K562 (cell line): Measurements from ENCODE around the gene HIVEP3. TPM values are rescaled to one million over a fixed set of nuclear protein-coding genes. Genes with fewer than 3 reads are reported as not detected.
A peak's percentile ranks its signal among the peaks of the same experiment; 100 is the strongest.

Experiments
- ATAC-seq: fragments of 200-7000 bp; cut with Tn5 transposase; 3 replicates; pipeline ENCODE4 v1.9.1; 2020; ENCODE audit warnings: moderate library complexity
- BruUV-seq: library from RNA; stranded (reverse); fragments of 400-500 nt; replicated peaks from 2 replicates; lab custom pipeline; 2021; lab: Mats Ljungman, UMichigan
- CTCF ChIA-PET: fragments of 300-600 bp; formaldehyde crosslinking; extraction: SDS; loops from one replicate; lab custom pipeline; 2021; ENCODE audit warnings: low intra/inter-chr PET ratio; lab: Yijun Ruan, JAX
- POLR2A ChIA-PET: fragments of 300-600, 350-650 bp; sonication (Branson Sonifier 250); formaldehyde crosslinking; extraction: SDS; loops from one replicate; lab custom pipeline; 2021; ENCODE audit warnings: antibody characterized with exemption, inconsistent platforms; lab: Yijun Ruan, JAX
- DNase-seq, 4 experiments: peaks; one replicate each; pipeline versions ENCODE4 v3.0.0 to v3.0.0-alpha.2; 2011 to 2018; ENCODE audit warnings: low spot score in 3 of 4, mixed read lengths in 3 of 4; ENCODE audit errors: extremely low read depth in 1 of 4
- FAIRE-seq: peaks from 2 replicates; lab custom pipeline; 2011; peaks lifted over from hg19 to GRCh38; lab: Jason Lieb, UNC
- H2AFZ ChIP-seq: 2 replicates; pipeline ENCODE4 v1.6.0; 2011; ENCODE audit warnings: low read depth, low read length, control low read depth, inconsistent platforms
- H3K27ac ChIP-seq: fragments of 200-600 bp; 3 replicates; pipeline ENCODE4 v1.8.0; 2011; ENCODE audit warnings: low read depth, mild to moderate bottlenecking, control low read depth, inconsistent platforms, low read length, moderate library complexity, mixed read lengths; ENCODE audit errors: extremely low read depth
- H3K27me3 ChIP-seq, 2 experiments: fragments of 300-600 bp in 1 of 2; 2 replicates in 1 of 2; 3 replicates in 1 of 2; pipeline versions ENCODE4 v1.6.0 to v1.8.0; 2011; ENCODE audit warnings: inconsistent platforms in 2 of 2, low read length in 2 of 2, mild to moderate bottlenecking in 1 of 2, mixed read lengths in 1 of 2, moderate library complexity in 1 of 2; ENCODE audit not compliant: control insufficient read depth in 2 of 2, insufficient read depth in 2 of 2
- H3K36me3 ChIP-seq: fragments of 300-600 bp; 3 replicates; pipeline ENCODE4 v1.8.0; 2011; ENCODE audit warnings: mild to moderate bottlenecking, low read length, inconsistent platforms; ENCODE audit not compliant: control insufficient read depth, insufficient read depth
- H3K4me1 ChIP-seq, 2 experiments: fragments of 200-600 bp in 1 of 2; replicated peaks in 1 of 2; 2 replicates in 1 of 2; 3 replicates in 1 of 2; pipeline versions ENCODE4 v1.5.1 to v1.8.0; 2011; ENCODE audit warnings: inconsistent platforms in 2 of 2, low read length in 2 of 2, mild to moderate bottlenecking in 1 of 2, mixed read lengths in 1 of 2, moderate library complexity in 1 of 2; ENCODE audit not compliant: control insufficient read depth in 2 of 2, insufficient read depth in 2 of 2
- H3K4me2 ChIP-seq: 2 replicates; pipeline ENCODE4 v1.6.1; 2011; ENCODE audit warnings: low read length, control low read depth, inconsistent platforms, mixed read lengths; ENCODE audit not compliant: insufficient read depth
- H3K4me3 ChIP-seq: fragments of 200-600 bp; sonication (generic), shearing (Covaris generic); 2 replicates; pipeline ENCODE4 v1.5.1; 2016; ENCODE audit warnings: control low read depth, inconsistent platforms
- H3K79me2 ChIP-seq: fragments of 200-600 bp; 3 replicates; pipeline ENCODE4 v1.8.0; 2011; ENCODE audit warnings: low read length, inconsistent platforms; ENCODE audit not compliant: control insufficient read depth, insufficient read depth
- H3K9ac ChIP-seq, 2 experiments: 2 replicates each; pipeline versions ENCODE4 v1.6.0 to v1.6.1; 2011; ENCODE audit warnings: low read depth in 2 of 2, low read length in 2 of 2, control low read depth in 1 of 2, inconsistent platforms in 1 of 2, mild to moderate bottlenecking in 1 of 2, mixed read lengths in 1 of 2; ENCODE audit not compliant: insufficient read depth in 1 of 2
- H3K9me1 ChIP-seq: one replicate; pipeline ENCODE4 v1.6.0; 2011; ENCODE audit warnings: inconsistent platforms, mild to moderate bottlenecking, low read length, moderate library complexity; ENCODE audit not compliant: control insufficient read depth, insufficient read depth
- H3K9me3 ChIP-seq: replicated peaks from 2 replicates; pipeline ENCODE4 v1.5.1; 2011; ENCODE audit warnings: low read depth, low read length, inconsistent platforms; ENCODE audit not compliant: control insufficient read depth, insufficient read depth
- H4K20me1 ChIP-seq: replicated peaks from 2 replicates; pipeline ENCODE4 v1.6.1; 2011; ENCODE audit warnings: low read length, inconsistent platforms, mixed read lengths; ENCODE audit not compliant: control insufficient read depth, insufficient read depth
- FOXM1 ChIP-seq, 2 experiments: fragments of 450-650 bp in 1 of 2; sonication (generic) in 1 of 2; formaldehyde crosslinking in 1 of 2; IDR thresholded peaks; 2 replicates each; pipeline versions ENCODE4 v1.6.1 to v1.9.0; 2017 to 2022; ENCODE audit warnings: low read depth in 2 of 2, mild to moderate bottlenecking in 2 of 2, missing genetic modification reagents in 1 of 2, moderate library complexity in 1 of 2
- HDAC1 ChIP-seq, 2 experiments: fragments of 450-650 bp; IDR thresholded peaks; 2 replicates each; pipeline ENCODE4 v1.6.1; 2016 to 2017; ENCODE audit warnings: inconsistent platforms in 1 of 2, mild to moderate bottlenecking in 1 of 2, moderate library complexity in 1 of 2
- HNRNPK ChIP-seq: fragments of 200-400 bp; formaldehyde crosslinking; IDR thresholded peaks from one replicate; pipeline ENCODE4 v1.6.1; 2018; ENCODE audit warnings: mild to moderate bottlenecking, low read depth, low read length; ENCODE audit not compliant: poor library complexity, severe bottlenecking
- MNT ChIP-seq, 2 experiments: fragments of 450-650 bp; conservative IDR thresholded peaks; 2 replicates each; pipeline ENCODE4 v1.6.1; 2017; ENCODE audit warnings: mild to moderate bottlenecking in 2 of 2, moderate library complexity in 2 of 2
- NBN ChIP-seq: fragments of 450-650 bp; IDR thresholded peaks from 2 replicates; pipeline ENCODE4 v1.6.1; 2016; ENCODE audit warnings: low read depth, mild to moderate bottlenecking
- NKRF ChIP-seq: fragments of 450-650 bp; IDR thresholded peaks from 2 replicates; pipeline ENCODE4 v1.6.1; 2016; ENCODE audit warnings: borderline replicate concordance
- PHF8 ChIP-seq: fragments of 200-600 bp; sonication (generic); IDR thresholded peaks from 2 replicates; pipeline ENCODE4 v1.6.1; 2012; ENCODE audit warnings: mixed run types, mild to moderate bottlenecking, inconsistent platforms, low read length, moderate library complexity, borderline replicate concordance
- RBBP5 ChIP-seq: fragments of 200-600 bp; sonication (generic); IDR thresholded peaks from 2 replicates; pipeline ENCODE4 v1.6.1; 2012; ENCODE audit warnings: borderline replicate concordance, mild to moderate bottlenecking, low read length, control low read depth, inconsistent platforms; ENCODE audit not compliant: insufficient read depth, poor library complexity, severe bottlenecking
- SIX5 ChIP-seq, 2 experiments: IDR thresholded peaks; 2 replicates each; pipeline ENCODE4 v1.6.1; 2011; ENCODE audit warnings: low read length in 2 of 2, borderline replicate concordance in 1 of 2, low read depth in 1 of 2, mild to moderate bottlenecking in 1 of 2, moderate library complexity in 1 of 2; ENCODE audit not compliant: insufficient read depth in 1 of 2
- SRF ChIP-seq, 2 experiments: fragments of 250-450, 450-650 bp in 1 of 2; sonication (Bioruptor Pico) in 1 of 2; sonication (generic) in 1 of 2; formaldehyde crosslinking; IDR thresholded peaks; 2 replicates each; pipeline versions ENCODE4 v1.5.0 to v1.5.1; 2020 to 2022; ENCODE audit warnings: mild to moderate bottlenecking in 1 of 2, missing genetic modification reagents in 1 of 2
- TBP ChIP-seq: optimal IDR thresholded peaks from 2 replicates; pipeline ENCODE3; 2011; ENCODE audit warnings: low read depth, low read length, improper control_type of control experiment
- ZBTB5 ChIP-seq: fragments of 450-650 bp; IDR thresholded peaks from 2 replicates; pipeline ENCODE4 v1.6.1; 2017; ENCODE audit warnings: antibody characterized with exemption
- ZNF263 ChIP-seq: sonication (generic); formaldehyde crosslinking; IDR thresholded peaks from 2 replicates; pipeline ENCODE4 v1.8.0; 2022; ENCODE audit warnings: mild to moderate bottlenecking, missing genetic modification reagents, borderline replicate concordance
- WGBS: fragments of 100-300 bp; shearing (Covaris generic); methylation state at CpG from one replicate; pipeline ENCODE4 v1.1.6; 2016; ENCODE audit warnings: low coverage, mixed read lengths; ENCODE audit not compliant: insufficient coverage; ENCODE audit errors: missing lambda C conversion rate; 5-methylcytosine and 5-hydroxymethylcytosine counted together
- in situ Hi-C: fragments of 300-500 bp; cut with MboI; formaldehyde crosslinking; loops from 4 replicates; pipeline ENCODE4 v1.15.0; 2018; ENCODE audit warnings: inconsistent platforms, mixed read lengths
- intact Hi-C: fragments of 100-400 bp; cut with micrococcal nuclease; formaldehyde crosslinking; loops from 2 replicates; pipeline ENCODE4 v1.14.2; 2022
- polyA plus RNA-seq, 8 experiments: library from polyadenylated mRNA; depleted of rRNA in 4 of 8; stranded (reverse) in 5 of 8; unstranded in 3 of 8; fragments of >200 nt; fragmentation: Nextera tagmentation in 2 of 8; fragmentation: Illumina TruSeq in 1 of 8; extraction: Ambion mirVana in 2 of 8; extraction: Trizol in 1 of 8; gene quantifications; 2 replicates each; pipeline versions ENCODE4 v1.2.1 to v1.2.3, GENCODE V29; 2011 to 2014; ENCODE audit warnings: inconsistent platforms in 1 of 8, missing spikeins in 1 of 8
- total RNA-seq, 7 experiments: library from RNA; depleted of rRNA in 6 of 7; stranded (reverse); fragments of >200 nt in 6 of 7; fragmentation: Illumina TruSeq in 2 of 7; extraction: Trizol in 2 of 7; gene quantifications; 2 replicates each; pipeline versions ENCODE4 v1.2.1 to v1.2.3, GENCODE V29; 2011 to 2021; ENCODE audit warnings: low replicate concordance in 1 of 7
- TF ChIP-seq, protein P1 (sequence below): sonication (generic); formaldehyde crosslinking; IDR thresholded peaks from 2 replicates; pipeline ENCODE4 v1.8.0; 2022; ENCODE audit warnings: mild to moderate bottlenecking, missing genetic modification reagents

HIVEP3 gene
- total and polyA plus RNA-seq, 9 of the 15 experiments (the other 6 are each of a cell fraction or from before 2014, with no cell fraction given): 0.09 to 0.58 (median 0.34) TPM; not detected in 1

DNA sequence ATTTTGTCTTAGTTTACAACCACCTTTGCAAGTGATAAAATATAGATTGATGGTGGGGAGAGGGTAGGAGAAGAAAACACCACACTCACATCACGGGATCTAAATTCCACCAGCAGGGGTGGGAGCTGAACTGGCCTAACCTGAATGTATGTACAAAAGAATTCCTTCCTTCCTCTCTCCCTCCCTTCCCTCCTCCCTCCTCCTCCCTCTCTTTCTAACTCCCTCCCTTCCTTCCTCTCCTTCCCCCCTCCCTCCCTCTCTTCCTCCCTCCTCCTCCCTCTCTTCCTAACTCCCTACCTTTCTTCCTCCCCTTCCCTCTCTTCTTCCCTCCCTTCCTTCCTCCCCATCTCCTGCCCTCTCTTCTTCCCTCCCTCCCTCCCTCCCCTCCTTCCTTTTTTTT lies 40.2 kb downstream of the HIVEP3 start:
- POLR2A ChIA-PET: no interaction called here
- TF ChIP-seq HDAC1 (IDR thresholded peaks at IDR 0.05) (no peak), HNRNPK (peak; percentile 23), PHF8 (no peak), MNT (conservative IDR thresholded peaks at IDR 0.05) (no peak), SRF (CRISPR knock-in tag; IDR thresholded peaks at IDR 0.05) (no peak), ZNF263 (CRISPR knock-in tag) (peak; percentile 33; the same call in 1 of the 2 replicates), NBN (no peak), TBP (peak; percentile 72), FOXM1 (IDR thresholded peaks at IDR 0.05; ENCODE audit: low read depth) (no peak), FOXM1 (CRISPR knock-in tag; IDR thresholded peaks at IDR 0.05; ENCODE audit: low read depth) (no peak), RBBP5 (no peak), ZBTB5 (no peak), SIX5 (IDR thresholded peaks at IDR 0.05; ENCODE audit: borderline replicate concordance in 1 of 2, insufficient read depth in 1 of 2, low read depth in 1 of 2, low read length in 2 of 2) (no peak), NKRF (no peak)
- TF ChIP-seq, protein P1, sequence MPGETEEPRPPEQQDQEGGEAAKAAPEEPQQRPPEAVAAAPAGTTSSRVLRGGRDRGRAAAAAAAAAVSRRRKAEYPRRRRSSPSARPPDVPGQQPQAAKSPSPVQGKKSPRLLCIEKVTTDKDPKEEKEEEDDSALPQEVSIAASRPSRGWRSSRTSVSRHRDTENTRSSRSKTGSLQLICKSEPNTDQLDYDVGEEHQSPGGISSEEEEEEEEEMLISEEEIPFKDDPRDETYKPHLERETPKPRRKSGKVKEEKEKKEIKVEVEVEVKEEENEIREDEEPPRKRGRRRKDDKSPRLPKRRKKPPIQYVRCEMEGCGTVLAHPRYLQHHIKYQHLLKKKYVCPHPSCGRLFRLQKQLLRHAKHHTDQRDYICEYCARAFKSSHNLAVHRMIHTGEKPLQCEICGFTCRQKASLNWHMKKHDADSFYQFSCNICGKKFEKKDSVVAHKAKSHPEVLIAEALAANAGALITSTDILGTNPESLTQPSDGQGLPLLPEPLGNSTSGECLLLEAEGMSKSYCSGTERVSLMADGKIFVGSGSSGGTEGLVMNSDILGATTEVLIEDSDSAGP (CRISPR knock-in tag): no peak

More for the DNA sequence above, 40.2 kb downstream of the HIVEP3 start:
- peaks cover 10 to 20% of the 10 kb centered on the region in 2 experiments; a peak in 3 of 5 replicates for H3K27me3 ChIP-seq
- intact Hi-C loops (no loop called here), in situ Hi-C loops (no loop called here)
- no peak overlapping the region for H3K4me3 ChIP-seq
- DNase-seq (no peak), ATAC-seq (no peak), FAIRE-seq (no peak)
- peaks cover 0 to 26% of the 10 kb centered on the region in 2 experiments; a peak in 4 of 5 replicates for H3K4me1 ChIP-seq
- no peak overlapping the region for H3K4me2 ChIP-seq
- H3K9me1 ChIP-seq: no peaks in the 10 kb centered on the region
- no peaks in the 10 kb centered on the region for H3K9me3 ChIP-seq
- CTCF ChIA-PET: no interaction called here
- 8% methylated on average over 1 of the region's 1 CpG for WGBS
- H4K20me1 ChIP-seq: no peaks in the 10 kb centered on the region
- H3K79me2 ChIP-seq: no peaks in the 10 kb centered on the region
- BruUV-seq: no TSS peak
- H3K27ac ChIP-seq: no peak overlapping the region
- H3K9ac ChIP-seq: no peak overlapping the region
- no peak overlapping the region for H2AFZ ChIP-seq
- H3K36me3 ChIP-seq: no peaks in the 10 kb centered on the region
